K562 (cell line): ENCODE measurements around the gene GAP43. TPM values are rescaled to one million over a fixed set of nuclear protein-coding genes. Genes with fewer than 3 reads are reported as not detected.

Experiments
- ATAC-seq: fragments of 200-7000 bp; cut with Tn5 transposase; 3 replicates; pipeline ENCODE4 v1.9.1; 2020; ENCODE audit warnings: moderate library complexity
- BruUV-seq: library from RNA; stranded (reverse); fragments of 400-500 nt; replicated peaks from 2 replicates; lab custom pipeline; 2021; lab: Mats Ljungman, UMichigan
- CTCF ChIA-PET: fragments of 300-600 bp; formaldehyde crosslinking; extraction: SDS; loops from one replicate; lab custom pipeline; 2021; ENCODE audit warnings: low intra/inter-chr PET ratio; lab: Yijun Ruan, JAX
- POLR2A ChIA-PET: fragments of 300-600, 350-650 bp; sonication (Branson Sonifier 250); formaldehyde crosslinking; extraction: SDS; loops from one replicate; lab custom pipeline; 2021; ENCODE audit warnings: antibody characterized with exemption, inconsistent platforms; lab: Yijun Ruan, JAX
- DNase-seq, 4 experiments: peaks; one replicate each; pipeline versions ENCODE4 v3.0.0 to v3.0.0-alpha.2; 2011 to 2018; ENCODE audit warnings: low spot score in 3 of 4, mixed read lengths in 3 of 4; ENCODE audit errors: extremely low read depth in 1 of 4
- FAIRE-seq: peaks from 2 replicates; lab custom pipeline; 2011; peaks lifted over from hg19 to GRCh38; lab: Jason Lieb, UNC
- H2AFZ ChIP-seq: 2 replicates; pipeline ENCODE4 v1.6.0; 2011; ENCODE audit warnings: low read depth, low read length, control low read depth, inconsistent platforms
- H3K27ac ChIP-seq: fragments of 200-600 bp; 3 replicates; pipeline ENCODE4 v1.8.0; 2011; ENCODE audit warnings: low read depth, mild to moderate bottlenecking, control low read depth, inconsistent platforms, low read length, moderate library complexity, mixed read lengths; ENCODE audit errors: extremely low read depth
- H3K27me3 ChIP-seq, 2 experiments: fragments of 300-600 bp in 1 of 2; 2 replicates in 1 of 2; 3 replicates in 1 of 2; pipeline versions ENCODE4 v1.6.0 to v1.8.0; 2011; ENCODE audit warnings: inconsistent platforms in 2 of 2, low read length in 2 of 2, mild to moderate bottlenecking in 1 of 2, mixed read lengths in 1 of 2, moderate library complexity in 1 of 2; ENCODE audit not compliant: control insufficient read depth in 2 of 2, insufficient read depth in 2 of 2
- H3K36me3 ChIP-seq: fragments of 300-600 bp; 3 replicates; pipeline ENCODE4 v1.8.0; 2011; ENCODE audit warnings: mild to moderate bottlenecking, low read length, inconsistent platforms; ENCODE audit not compliant: control insufficient read depth, insufficient read depth
- H3K4me1 ChIP-seq, 2 experiments: fragments of 200-600 bp in 1 of 2; replicated peaks in 1 of 2; 2 replicates in 1 of 2; 3 replicates in 1 of 2; pipeline versions ENCODE4 v1.5.1 to v1.8.0; 2011; ENCODE audit warnings: inconsistent platforms in 2 of 2, low read length in 2 of 2, mild to moderate bottlenecking in 1 of 2, mixed read lengths in 1 of 2, moderate library complexity in 1 of 2; ENCODE audit not compliant: control insufficient read depth in 2 of 2, insufficient read depth in 2 of 2
- H3K4me2 ChIP-seq: 2 replicates; pipeline ENCODE4 v1.6.1; 2011; ENCODE audit warnings: low read length, control low read depth, inconsistent platforms, mixed read lengths; ENCODE audit not compliant: insufficient read depth
- H3K4me3 ChIP-seq: fragments of 200-600 bp; sonication (generic), shearing (Covaris generic); 2 replicates; pipeline ENCODE4 v1.5.1; 2016; ENCODE audit warnings: control low read depth, inconsistent platforms
- H3K79me2 ChIP-seq: fragments of 200-600 bp; 3 replicates; pipeline ENCODE4 v1.8.0; 2011; ENCODE audit warnings: low read length, inconsistent platforms; ENCODE audit not compliant: control insufficient read depth, insufficient read depth
- H3K9ac ChIP-seq, 2 experiments: 2 replicates each; pipeline versions ENCODE4 v1.6.0 to v1.6.1; 2011; ENCODE audit warnings: low read depth in 2 of 2, low read length in 2 of 2, control low read depth in 1 of 2, inconsistent platforms in 1 of 2, mild to moderate bottlenecking in 1 of 2, mixed read lengths in 1 of 2; ENCODE audit not compliant: insufficient read depth in 1 of 2
- H3K9me1 ChIP-seq: one replicate; pipeline ENCODE4 v1.6.0; 2011; ENCODE audit warnings: inconsistent platforms, mild to moderate bottlenecking, low read length, moderate library complexity; ENCODE audit not compliant: control insufficient read depth, insufficient read depth
- H3K9me3 ChIP-seq: replicated peaks from 2 replicates; pipeline ENCODE4 v1.5.1; 2011; ENCODE audit warnings: low read depth, low read length, inconsistent platforms; ENCODE audit not compliant: control insufficient read depth, insufficient read depth
- H4K20me1 ChIP-seq: replicated peaks from 2 replicates; pipeline ENCODE4 v1.6.1; 2011; ENCODE audit warnings: low read length, inconsistent platforms, mixed read lengths; ENCODE audit not compliant: control insufficient read depth, insufficient read depth
- MAZ ChIP-seq, 2 experiments: fragments of 450-650 bp in 1 of 2; sonication (generic) in 1 of 2; formaldehyde crosslinking; IDR thresholded peaks in 1 of 2; conservative IDR thresholded peaks in 1 of 2; 2 replicates each; pipeline versions ENCODE4 v1.4.0 to v1.5.0; 2020; ENCODE audit warnings: mild to moderate bottlenecking in 1 of 2, missing genetic modification reagents in 1 of 2
- PATZ1 ChIP-seq: fragments of 250-450 bp; sonication (Bioruptor Pico); IDR thresholded peaks from 2 replicates; pipeline ENCODE4 v1.5.0; 2020; ENCODE audit warnings: mild to moderate bottlenecking, borderline replicate concordance
- SOX6 ChIP-seq: fragments of 450-650 bp; IDR thresholded peaks from 2 replicates; pipeline ENCODE4 v1.6.1; 2014; ENCODE audit warnings: mild to moderate bottlenecking
- ZBTB33 ChIP-seq: sonication (generic); formaldehyde crosslinking; IDR thresholded peaks from 2 replicates; pipeline ENCODE4 v1.8.1; 2023; ENCODE audit warnings: mild to moderate bottlenecking, missing genetic modification reagents
- ZNF174 ChIP-seq: fragments of 250-450 bp; sonication (Bioruptor Pico); IDR thresholded peaks from 2 replicates; pipeline ENCODE4 v1.4.0; 2020; ENCODE audit warnings: mild to moderate bottlenecking
- ZNF217 ChIP-seq: sonication (generic); formaldehyde crosslinking; IDR thresholded peaks from 2 replicates; pipeline ENCODE4 v1.8.0; 2022; ENCODE audit warnings: mild to moderate bottlenecking, missing genetic modification reagents
- in situ Hi-C: fragments of 300-500 bp; cut with MboI; formaldehyde crosslinking; loops from 4 replicates; pipeline ENCODE4 v1.15.0; 2018; ENCODE audit warnings: inconsistent platforms, mixed read lengths
- intact Hi-C: fragments of 100-400 bp; cut with micrococcal nuclease; formaldehyde crosslinking; loops from 2 replicates; pipeline ENCODE4 v1.14.2; 2022
- polyA plus RNA-seq, 8 experiments: library from polyadenylated mRNA; depleted of rRNA in 4 of 8; stranded (reverse) in 5 of 8; unstranded in 3 of 8; fragments of >200 nt; fragmentation: Nextera tagmentation in 2 of 8; fragmentation: Illumina TruSeq in 1 of 8; extraction: Ambion mirVana in 2 of 8; extraction: Trizol in 1 of 8; gene quantifications; 2 replicates each; pipeline versions ENCODE4 v1.2.1 to v1.2.3, GENCODE V29; 2011 to 2014; ENCODE audit warnings: inconsistent platforms in 1 of 8, missing spikeins in 1 of 8
- total RNA-seq, 7 experiments: library from RNA; depleted of rRNA in 6 of 7; stranded (reverse); fragments of >200 nt in 6 of 7; fragmentation: Illumina TruSeq in 2 of 7; extraction: Trizol in 2 of 7; gene quantifications; 2 replicates each; pipeline versions ENCODE4 v1.2.1 to v1.2.3, GENCODE V29; 2011 to 2021; ENCODE audit warnings: low replicate concordance in 1 of 7
- TF ChIP-seq, protein P1 (sequence below): fragments of 200-800 bp; sonication (Bioruptor generic); IDR thresholded peaks from 2 replicates; pipeline ENCODE4 v1.6.1; 2017; ENCODE audit warnings: missing genetic modification characterization, missing compliant biosample characterization
- TF ChIP-seq, protein P2 (sequence below): fragments of 250-450 bp; sonication (Bioruptor Pico); IDR thresholded peaks from 2 replicates; pipeline ENCODE4 v1.8.0; 2021; ENCODE audit warnings: borderline replicate concordance, mild to moderate bottlenecking, moderate library complexity; ENCODE audit not compliant: poor library complexity, severe bottlenecking

Gene GAP43
- total and polyA plus RNA-seq, 9 of the 15 experiments (the other 6 are each of a cell fraction or from before 2014, with no cell fraction given) = 0.04 to 0.11 (median 0.09) TPM; not detected in 6

DNA sequence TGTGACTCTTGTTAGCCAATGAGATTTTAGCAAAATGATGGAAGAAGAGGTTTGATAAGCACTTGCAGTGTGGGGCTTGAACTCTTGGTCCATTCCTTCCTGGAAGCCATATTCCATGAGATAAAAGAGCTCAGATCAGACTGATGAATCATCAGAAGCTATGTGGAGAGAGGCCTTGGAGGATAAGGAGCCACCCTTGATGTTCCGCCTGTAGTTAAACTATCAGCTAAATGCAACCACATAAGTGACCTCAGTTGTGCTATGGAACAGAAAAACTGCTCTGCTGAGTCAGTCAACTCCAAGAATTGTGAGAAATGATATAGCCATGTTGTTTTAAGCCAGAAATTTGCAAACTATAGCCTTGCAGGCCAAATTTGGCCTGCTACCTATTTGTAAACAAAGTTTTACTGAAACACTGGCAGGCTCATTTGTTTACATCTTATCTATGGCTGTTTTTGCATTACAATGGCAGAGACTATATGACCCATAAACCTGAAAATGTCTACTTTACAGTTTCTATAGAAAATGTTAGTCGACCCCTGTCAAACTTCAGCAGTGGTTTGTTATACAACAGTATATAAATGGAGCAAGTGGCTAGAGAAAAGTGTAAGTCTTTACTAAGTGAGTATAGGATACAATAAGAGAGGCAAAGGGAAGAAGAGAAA lies 27.6 kb upstream of the GAP43 start (continued):
- TF ChIP-seq, protein P1, sequence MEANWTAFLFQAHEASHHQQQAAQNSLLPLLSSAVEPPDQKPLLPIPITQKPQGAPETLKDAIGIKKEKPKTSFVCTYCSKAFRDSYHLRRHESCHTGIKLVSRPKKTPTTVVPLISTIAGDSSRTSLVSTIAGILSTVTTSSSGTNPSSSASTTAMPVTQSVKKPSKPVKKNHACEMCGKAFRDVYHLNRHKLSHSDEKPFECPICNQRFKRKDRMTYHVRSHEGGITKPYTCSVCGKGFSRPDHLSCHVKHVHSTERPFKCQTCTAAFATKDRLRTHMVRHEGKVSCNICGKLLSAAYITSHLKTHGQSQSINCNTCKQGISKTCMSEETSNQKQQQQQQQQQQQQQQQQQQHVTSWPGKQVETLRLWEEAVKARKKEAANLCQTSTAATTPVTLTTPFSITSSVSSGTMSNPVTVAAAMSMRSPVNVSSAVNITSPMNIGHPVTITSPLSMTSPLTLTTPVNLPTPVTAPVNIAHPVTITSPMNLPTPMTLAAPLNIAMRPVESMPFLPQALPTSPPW (CRISPR knock-in tag) = no peak

DNA sequence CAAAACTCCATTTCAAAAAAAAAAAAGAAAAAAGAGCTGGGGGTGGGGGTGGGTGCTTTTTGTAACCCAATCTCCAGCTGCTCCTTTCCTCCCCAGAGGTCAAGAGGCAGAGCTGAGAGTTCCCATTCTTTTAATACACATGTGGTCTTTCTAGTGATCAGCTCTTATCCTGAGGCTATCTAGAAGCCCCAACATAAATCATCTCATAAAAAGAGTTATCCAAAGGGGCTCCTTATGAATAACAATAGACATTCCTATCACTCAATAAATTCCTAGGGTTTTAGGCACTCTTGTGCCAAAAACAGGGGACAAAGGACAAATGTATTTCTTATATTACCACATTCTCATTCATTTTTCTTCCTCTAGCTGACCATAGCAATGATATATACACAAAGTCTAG lies 25.1 kb upstream of the GAP43 start:
- ChIA-PET CTCF (no interaction called here), POLR2A (no interaction called here)
- H3K9ac ChIP-seq = no peak overlapping the region
- H3K4me1 ChIP-seq = no peaks in the 10 kb centered on the region
- H3K36me3 ChIP-seq = no peaks in the 10 kb centered on the region
- in situ Hi-C loops = no loop called here
- H4K20me1 ChIP-seq = no peaks in the 10 kb centered on the region
- H3K27me3 ChIP-seq = no peaks in the 10 kb centered on the region
- ATAC-seq (no peak), DNase-seq (no peak), FAIRE-seq (no peak)
- no peak overlapping the region for H2AFZ ChIP-seq
- no peak overlapping the region for H3K4me2 ChIP-seq
- no TSS peak for BruUV-seq
- no peaks in the 10 kb centered on the region for H3K79me2 ChIP-seq
- H3K9me3 ChIP-seq = no peaks in the 10 kb centered on the region
- H3K4me3 ChIP-seq = no peak overlapping the region
- H3K9me1 ChIP-seq = no peaks in the 10 kb centered on the region
- intact Hi-C loops = no loop called here
- H3K27ac ChIP-seq = no peak overlapping the region
- TF ChIP-seq, protein P2, sequence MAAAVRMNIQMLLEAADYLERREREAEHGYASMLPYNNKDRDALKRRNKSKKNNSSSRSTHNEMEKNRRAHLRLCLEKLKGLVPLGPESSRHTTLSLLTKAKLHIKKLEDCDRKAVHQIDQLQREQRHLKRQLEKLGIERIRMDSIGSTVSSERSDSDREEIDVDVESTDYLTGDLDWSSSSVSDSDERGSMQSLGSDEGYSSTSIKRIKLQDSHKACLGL (CRISPR knock-in tag) = no peak
- TF ChIP-seq SOX6 (no peak), ZNF174 (CRISPR knock-in tag) (no peak), ZBTB33 (CRISPR knock-in tag) (no peak), PATZ1 (CRISPR knock-in tag) (no peak), MAZ (CRISPR knock-in tag; conservative IDR thresholded peaks at IDR 0.05 in 1 of 2, IDR thresholded peaks at IDR 0.05 in 1 of 2) (no peak), ZNF217 (no peak)
